ENCODE data around the gene ZNF134.

DNA sequence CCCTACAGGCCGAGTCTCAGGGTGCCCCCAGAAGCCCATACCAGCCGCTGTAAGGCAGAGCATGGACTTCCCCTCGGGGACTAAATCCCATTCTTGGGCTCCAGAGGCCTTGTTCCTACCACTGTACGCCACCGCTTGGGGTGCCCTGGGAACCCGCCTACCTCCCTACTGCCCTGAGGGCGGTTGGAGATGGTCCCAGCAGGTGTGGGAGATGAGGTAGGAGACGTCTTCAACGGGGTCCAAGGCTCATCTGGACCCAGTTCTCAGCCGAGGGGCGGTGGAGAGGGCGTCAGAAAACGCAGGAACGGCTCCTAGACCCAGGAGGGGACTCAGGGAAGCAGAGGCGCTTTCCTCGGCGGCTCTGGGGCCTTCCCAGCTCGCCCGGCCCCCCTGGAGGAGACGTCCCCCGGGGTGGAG lies 30.9 kb upstream of the ZNF134 start:
- TF ChIP-seq, protein P1, sequence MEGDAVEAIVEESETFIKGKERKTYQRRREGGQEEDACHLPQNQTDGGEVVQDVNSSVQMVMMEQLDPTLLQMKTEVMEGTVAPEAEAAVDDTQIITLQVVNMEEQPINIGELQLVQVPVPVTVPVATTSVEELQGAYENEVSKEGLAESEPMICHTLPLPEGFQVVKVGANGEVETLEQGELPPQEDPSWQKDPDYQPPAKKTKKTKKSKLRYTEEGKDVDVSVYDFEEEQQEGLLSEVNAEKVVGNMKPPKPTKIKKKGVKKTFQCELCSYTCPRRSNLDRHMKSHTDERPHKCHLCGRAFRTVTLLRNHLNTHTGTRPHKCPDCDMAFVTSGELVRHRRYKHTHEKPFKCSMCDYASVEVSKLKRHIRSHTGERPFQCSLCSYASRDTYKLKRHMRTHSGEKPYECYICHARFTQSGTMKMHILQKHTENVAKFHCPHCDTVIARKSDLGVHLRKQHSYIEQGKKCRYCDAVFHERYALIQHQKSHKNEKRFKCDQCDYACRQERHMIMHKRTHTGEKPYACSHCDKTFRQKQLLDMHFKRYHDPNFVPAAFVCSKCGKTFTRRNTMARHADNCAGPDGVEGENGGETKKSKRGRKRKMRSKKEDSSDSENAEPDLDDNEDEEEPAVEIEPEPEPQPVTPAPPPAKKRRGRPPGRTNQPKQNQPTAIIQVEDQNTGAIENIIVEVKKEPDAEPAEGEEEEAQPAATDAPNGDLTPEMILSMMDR (IDR thresholded peaks at IDR 0.05): no peak
- TF ChIP-seq POLR2A (IDR thresholded peaks at IDR 0.05): no peak
